ENCODE measurements around the gene DARS2. TPM values are rescaled to one million over a fixed set of nuclear protein-coding genes. Genes with fewer than 3 reads are reported as not detected.
A peak's percentile ranks its signal among the peaks of the same experiment; 100 is the strongest.
"Not testable (repeated sequence)": the region's sequence is repeated elsewhere in the genome, so short reads cannot be mapped to it uniquely, and the experiment has no call there.

Gene DARS2
- total and polyA plus RNA-seq, 9 donors: 10.2 to 16.7 (median 12.7) TPM

DNA sequence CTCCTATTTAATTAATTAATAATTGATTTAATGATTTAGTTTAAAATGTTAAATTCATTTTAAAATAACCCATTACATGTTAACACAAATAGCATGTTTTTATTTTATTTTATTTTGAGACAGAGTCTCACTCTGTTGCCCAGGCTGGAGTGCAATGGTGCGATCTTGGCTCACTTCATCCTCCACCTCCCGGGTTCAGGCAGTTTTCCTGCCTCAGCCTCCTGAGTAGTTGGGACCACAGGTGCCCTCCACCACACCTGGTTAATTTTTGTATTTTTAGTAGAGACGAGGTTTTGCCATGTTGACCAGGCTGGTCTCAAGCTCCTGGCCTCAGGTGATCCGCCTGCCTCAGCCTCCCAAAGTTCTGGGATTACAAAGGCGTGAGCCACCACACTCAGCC lies 35.1 kb downstream of the DARS2 start:
- H3K4me1 ChIP-seq (ENCODE audit: control insufficient read depth, insufficient read depth, low read length); DNase-seq: not testable (repeated sequence)
- peaks cover 44% of the 10 kb centered on the region for H3K36me3 ChIP-seq (ENCODE audit: control insufficient read depth, insufficient read depth, low read length)

DNA sequence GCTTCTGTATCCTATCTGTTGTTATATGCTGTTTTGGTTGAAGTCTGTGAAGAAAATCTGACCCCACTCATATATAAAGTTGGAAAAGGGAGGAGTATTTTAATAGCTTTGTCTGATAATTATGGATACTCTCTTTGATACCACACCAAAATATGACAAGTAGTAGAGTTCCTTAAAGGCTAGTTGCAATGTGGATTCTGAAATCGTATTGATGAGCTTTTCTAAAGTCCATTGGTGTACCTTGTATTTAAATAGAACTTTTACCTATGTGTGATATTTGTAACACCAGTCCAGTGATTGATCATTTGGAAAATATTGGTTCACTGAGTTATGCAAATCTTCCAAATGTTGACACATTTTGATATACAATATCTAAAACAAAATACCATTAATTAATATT lies 35.6 kb downstream of the DARS2 start:
- no peaks in the 10 kb centered on the region for H3K4me1 ChIP-seq (ENCODE audit: control insufficient read depth, insufficient read depth, low read length)
- H3K27me3 ChIP-seq (ENCODE audit: control insufficient read depth, insufficient read depth, low read length): no peaks in the 10 kb centered on the region
- peaks cover 49% of the 10 kb centered on the region for H3K36me3 ChIP-seq (ENCODE audit: control insufficient read depth, insufficient read depth, low read length)
- H3K9me3 ChIP-seq (replicated peaks; ENCODE audit: control insufficient read depth, low read depth, low read length): no peaks in the 10 kb centered on the region
- no peak for DNase-seq
- H3K4me3 ChIP-seq (ENCODE audit: low read length): no peak overlapping the region
- no CpG with 5 or more reads among the region's 1 CpG for WGBS (ENCODE audit: insufficient coverage)
- no peak overlapping the region for H3K27ac ChIP-seq (ENCODE audit: low read length)

More for the DNA sequence above, 35.1 kb downstream of the DARS2 start:
- H3K27ac ChIP-seq (ENCODE audit: low read length); H3K9me3 ChIP-seq (replicated peaks; ENCODE audit: control insufficient read depth, low read depth, low read length); H3K4me3 ChIP-seq (ENCODE audit: low read length); H3K27me3 ChIP-seq (ENCODE audit: control insufficient read depth, insufficient read depth, low read length): not testable (repeated sequence)
- WGBS (ENCODE audit: insufficient coverage): no CpG with 5 or more reads among the region's 5 CpGs

DNA sequence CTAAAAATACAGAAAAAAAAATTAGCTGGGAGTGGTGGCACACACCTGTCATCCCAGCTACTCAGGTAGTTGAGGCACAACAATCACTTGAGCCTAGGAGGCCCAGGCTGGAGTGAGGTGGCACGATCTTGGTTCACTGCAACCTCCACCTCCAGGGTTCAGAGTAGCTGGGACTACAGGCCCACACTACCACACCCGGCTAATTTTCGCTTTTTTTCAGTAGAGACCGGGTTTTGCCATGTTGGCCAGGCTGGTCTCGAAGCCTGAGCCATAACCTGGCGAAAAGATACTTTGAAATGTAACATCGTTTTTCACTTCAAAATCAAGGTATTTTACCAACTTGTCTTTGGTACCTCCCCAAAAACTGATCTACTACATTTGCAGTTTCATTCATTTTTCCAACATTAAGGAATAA lies 37.3 kb downstream of the DARS2 start:
- WGBS (ENCODE audit: insufficient coverage): 92% methylated on average over 6 of the region's 7 CpGs
- H3K9me3 ChIP-seq (replicated peaks; ENCODE audit: control insufficient read depth, low read depth, low read length): no peaks in the 10 kb centered on the region
- DNase-seq: no peak

DNA sequence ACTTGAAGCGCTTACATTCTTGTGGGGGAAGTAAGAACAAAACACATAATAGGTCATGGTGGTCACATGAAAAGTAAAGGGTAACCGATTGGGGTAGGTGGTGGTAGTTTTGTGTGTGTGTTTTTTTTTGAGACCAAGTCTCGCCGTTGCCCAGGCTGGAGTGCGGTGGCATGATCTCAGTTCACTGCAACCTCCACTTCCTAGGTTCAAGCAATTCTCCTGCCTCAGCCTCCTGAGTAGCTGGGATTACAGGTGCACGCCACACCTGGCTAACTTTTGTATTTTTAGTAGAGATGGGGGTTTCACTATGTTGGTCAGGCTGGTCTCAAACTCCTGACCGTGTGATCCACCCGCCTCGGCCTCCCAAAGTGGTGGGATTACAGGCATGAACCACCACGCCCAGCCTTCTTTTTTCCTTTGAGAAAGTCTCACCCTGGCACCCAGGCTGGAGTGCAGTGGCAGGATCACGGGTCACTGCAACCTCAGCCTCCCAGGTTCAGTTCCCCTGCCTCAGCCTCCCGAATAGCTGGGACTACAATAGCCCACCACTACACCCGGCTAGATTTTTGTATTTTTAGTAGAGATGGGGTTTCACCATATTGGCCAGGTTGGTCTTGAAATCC lies 37.8 kb downstream of the DARS2 start:
- 67% methylated on average over 3 of the region's 13 CpGs for WGBS (ENCODE audit: insufficient coverage)
- not testable (repeated sequence) for H3K4me3 ChIP-seq (ENCODE audit: low read length); H3K27ac ChIP-seq (ENCODE audit: low read length); H3K27me3 ChIP-seq (ENCODE audit: control insufficient read depth, insufficient read depth, low read length); H3K9me3 ChIP-seq (replicated peaks; ENCODE audit: control insufficient read depth, low read depth, low read length); DNase-seq; H3K4me1 ChIP-seq (ENCODE audit: control insufficient read depth, insufficient read depth, low read length)
- peaks cover 47% of the 10 kb centered on the region for H3K36me3 ChIP-seq (ENCODE audit: control insufficient read depth, insufficient read depth, low read length)

More for the DNA sequence above, 37.3 kb downstream of the DARS2 start:
- Histone ChIP-seq H3K4me3 (ENCODE audit: low read length) (no peak overlapping the region), H3K27me3 (ENCODE audit: control insufficient read depth, insufficient read depth, low read length) (no peaks in the 10 kb centered on the region), H3K27ac (ENCODE audit: low read length) (no peak overlapping the region), H3K36me3 (ENCODE audit: control insufficient read depth, insufficient read depth, low read length) (peaks cover 49% of the 10 kb centered on the region), H3K4me1 (ENCODE audit: control insufficient read depth, insufficient read depth, low read length) (peaks cover 5% of the 10 kb centered on the region)

DNA sequence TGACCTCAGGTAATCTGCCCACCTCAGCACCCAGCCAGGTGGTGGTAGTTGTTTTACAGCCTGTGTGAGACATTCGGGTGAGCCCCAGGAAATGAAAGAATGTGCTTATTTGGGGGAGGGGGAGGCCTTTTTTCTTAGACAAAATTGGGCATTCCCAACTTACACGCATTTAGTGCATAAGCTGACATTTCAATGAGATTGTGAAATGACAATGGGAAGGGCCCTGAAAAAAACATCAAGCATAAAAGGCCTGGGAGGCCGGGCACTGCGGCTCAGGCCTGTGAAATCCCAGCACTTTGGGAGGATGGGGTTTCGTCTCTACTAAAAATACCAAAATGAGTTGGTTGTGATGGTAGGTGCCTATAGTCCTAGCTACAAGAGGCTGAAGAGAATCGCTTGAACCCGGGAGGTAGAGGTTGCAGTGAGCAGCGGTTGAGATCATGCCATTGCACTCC lies 38.3 kb downstream of the DARS2 start:
- DNase-seq: no peak
- H3K4me3 ChIP-seq (ENCODE audit: low read length): no peak overlapping the region
- peaks cover 47% of the 10 kb centered on the region for H3K36me3 ChIP-seq (ENCODE audit: control insufficient read depth, insufficient read depth, low read length)
- no peaks in the 10 kb centered on the region for H3K27me3 ChIP-seq (ENCODE audit: control insufficient read depth, insufficient read depth, low read length)
- peaks cover 8% of the 10 kb centered on the region for H3K4me1 ChIP-seq (ENCODE audit: control insufficient read depth, insufficient read depth, low read length)
- H3K9me3 ChIP-seq (replicated peaks; ENCODE audit: control insufficient read depth, low read depth, low read length): no peaks in the 10 kb centered on the region
- H3K27ac ChIP-seq (ENCODE audit: low read length): no peak overlapping the region
- WGBS (ENCODE audit: insufficient coverage): 69% methylated on average over 3 of the region's 8 CpGs

DNA sequence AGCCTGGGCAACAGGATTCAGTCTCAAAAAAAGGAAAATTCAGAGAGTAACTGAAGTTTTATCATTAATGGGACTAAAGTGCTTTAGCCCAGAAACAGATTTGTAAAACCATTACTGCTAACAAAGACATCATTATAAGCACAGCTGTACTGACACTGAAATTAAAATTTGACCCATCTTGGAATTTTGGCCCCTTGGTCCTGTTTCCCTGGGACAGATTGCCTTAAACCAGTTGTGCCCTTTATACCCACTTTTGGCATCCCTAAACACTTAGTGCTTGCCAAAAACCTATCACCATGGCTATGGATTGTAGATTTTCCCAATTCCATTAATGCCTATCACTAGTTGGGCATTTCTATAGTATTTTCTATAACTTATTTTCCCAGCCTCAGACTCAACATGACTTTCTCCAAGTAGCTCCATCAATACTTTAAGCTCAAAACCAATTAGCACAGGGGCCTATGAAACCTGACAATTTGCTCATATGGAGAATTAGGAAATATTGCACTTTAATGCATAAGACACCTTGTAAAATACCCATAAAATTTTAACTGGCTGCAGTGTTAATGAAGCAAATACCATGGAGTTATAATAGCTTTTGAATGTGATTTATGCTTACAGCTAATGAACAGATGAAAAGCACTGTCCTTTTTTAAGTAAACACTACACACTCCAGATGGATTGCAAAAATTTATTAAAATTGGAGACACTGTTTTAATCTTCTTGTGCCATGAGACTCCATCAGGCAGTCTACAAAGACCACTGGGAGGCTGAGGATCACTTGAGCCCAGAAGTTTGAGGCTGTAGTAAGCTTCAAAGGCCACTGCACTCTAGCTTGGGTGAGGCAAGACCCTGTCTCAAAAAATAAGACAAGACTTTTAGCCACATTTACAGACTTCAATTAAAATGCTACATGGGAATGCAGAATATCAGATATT lies 39.0 kb downstream of the DARS2 start:
- Histone ChIP-seq H3K4me1 (ENCODE audit: control insufficient read depth, insufficient read depth, low read length) (peaks cover 8% of the 10 kb centered on the region), H3K27ac (ENCODE audit: low read length) (no peak overlapping the region), H3K27me3 (ENCODE audit: control insufficient read depth, insufficient read depth, low read length) (no peaks in the 10 kb centered on the region), H3K4me3 (ENCODE audit: low read length) (no peak overlapping the region), H3K36me3 (ENCODE audit: control insufficient read depth, insufficient read depth, low read length) (peaks cover 47% of the 10 kb centered on the region), H3K9me3 (replicated peaks; ENCODE audit: control insufficient read depth, low read depth, low read length) (no peaks in the 10 kb centered on the region)
- DNase-seq: no peak

DNA sequence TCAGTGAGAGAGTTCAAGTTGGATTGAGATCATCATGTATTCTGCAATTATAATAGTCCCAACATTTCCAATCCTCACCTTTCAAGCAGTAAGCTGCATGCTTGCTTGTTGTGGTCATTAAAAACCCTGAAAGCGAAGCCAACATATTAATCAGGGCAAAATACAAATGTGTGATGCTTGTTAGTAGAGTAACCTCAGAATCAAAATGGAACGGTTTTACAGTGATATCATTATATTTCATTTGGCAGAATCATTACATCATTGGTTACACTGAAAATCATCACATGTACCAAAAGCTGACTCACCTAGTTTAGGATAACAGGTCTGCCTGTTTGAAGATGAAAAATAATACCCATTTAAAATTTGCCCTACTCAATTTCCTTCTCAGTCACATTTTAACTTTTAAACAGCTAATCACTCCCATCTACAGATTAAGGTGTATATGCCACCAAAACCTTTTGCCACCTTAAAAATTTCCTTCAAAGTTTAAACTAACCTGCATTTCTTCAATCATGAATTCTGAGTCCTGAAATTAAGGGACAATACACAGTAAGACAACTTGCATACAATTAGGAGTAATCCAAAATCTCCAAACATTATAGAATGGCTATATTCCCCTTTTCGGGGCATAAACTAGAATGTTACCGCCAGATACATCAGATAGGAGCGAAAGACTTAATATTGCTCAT lies 39.9 kb downstream of the DARS2 start:
- Histone ChIP-seq H3K36me3 (ENCODE audit: control insufficient read depth, insufficient read depth, low read length) (peaks cover 47% of the 10 kb centered on the region), H3K27ac (ENCODE audit: low read length) (no peak overlapping the region), H3K4me1 (ENCODE audit: control insufficient read depth, insufficient read depth, low read length) (peaks cover 13% of the 10 kb centered on the region), H3K27me3 (ENCODE audit: control insufficient read depth, insufficient read depth, low read length) (no peaks in the 10 kb centered on the region), H3K4me3 (ENCODE audit: low read length) (no peak overlapping the region), H3K9me3 (replicated peaks; ENCODE audit: control insufficient read depth, low read depth, low read length) (no peaks in the 10 kb centered on the region)
- no peak for DNase-seq
- WGBS (ENCODE audit: insufficient coverage): no CpG with 5 or more reads among the region's 5 CpGs

DNA sequence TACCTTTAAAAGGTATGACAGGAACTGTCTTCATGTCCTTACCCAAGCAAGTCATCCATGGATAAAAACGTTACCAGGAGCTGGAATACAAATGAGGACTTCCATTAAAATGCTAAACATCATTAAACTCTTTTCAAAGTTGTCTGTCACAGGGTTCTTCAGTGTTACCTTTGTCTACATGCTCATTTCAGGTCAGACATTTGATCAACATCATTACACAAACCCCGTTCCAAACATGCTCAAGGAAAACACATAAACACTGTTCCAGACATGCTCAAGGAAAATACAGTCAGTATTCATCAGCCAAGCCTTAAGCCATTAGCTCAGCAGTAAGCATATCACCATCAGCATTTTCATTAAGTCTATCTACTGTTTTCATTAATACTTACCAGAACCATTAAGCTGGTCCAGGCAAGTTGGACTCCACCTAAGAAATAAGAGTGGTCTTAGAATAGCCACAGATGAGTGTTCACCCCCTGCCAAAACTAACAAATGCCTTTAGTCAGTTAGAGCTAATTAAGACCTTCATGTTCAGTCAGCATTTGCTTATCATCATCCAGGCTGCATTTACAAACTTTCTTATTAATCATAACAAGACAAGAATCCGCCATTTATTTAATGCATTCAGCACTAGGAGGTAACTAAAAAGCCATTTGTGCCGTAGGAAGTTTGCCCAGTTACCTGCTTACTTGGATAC lies 41.1 kb downstream of the DARS2 start:
- WGBS (ENCODE audit: insufficient coverage): 29% methylated on average over 2 of the region's 4 CpGs
- Histone ChIP-seq H3K36me3 (ENCODE audit: control insufficient read depth, insufficient read depth, low read length) (peaks cover 50% of the 10 kb centered on the region), H3K27ac (ENCODE audit: low read length) (no peak overlapping the region), H3K4me3 (ENCODE audit: low read length) (peak overlapping the region; percentile 8), H3K9me3 (replicated peaks; ENCODE audit: control insufficient read depth, low read depth, low read length) (no peaks in the 10 kb centered on the region), H3K27me3 (ENCODE audit: control insufficient read depth, insufficient read depth, low read length) (no peaks in the 10 kb centered on the region), H3K4me1 (ENCODE audit: control insufficient read depth, insufficient read depth, low read length) (peaks cover 15% of the 10 kb centered on the region)
- no peak for DNase-seq

DNA sequence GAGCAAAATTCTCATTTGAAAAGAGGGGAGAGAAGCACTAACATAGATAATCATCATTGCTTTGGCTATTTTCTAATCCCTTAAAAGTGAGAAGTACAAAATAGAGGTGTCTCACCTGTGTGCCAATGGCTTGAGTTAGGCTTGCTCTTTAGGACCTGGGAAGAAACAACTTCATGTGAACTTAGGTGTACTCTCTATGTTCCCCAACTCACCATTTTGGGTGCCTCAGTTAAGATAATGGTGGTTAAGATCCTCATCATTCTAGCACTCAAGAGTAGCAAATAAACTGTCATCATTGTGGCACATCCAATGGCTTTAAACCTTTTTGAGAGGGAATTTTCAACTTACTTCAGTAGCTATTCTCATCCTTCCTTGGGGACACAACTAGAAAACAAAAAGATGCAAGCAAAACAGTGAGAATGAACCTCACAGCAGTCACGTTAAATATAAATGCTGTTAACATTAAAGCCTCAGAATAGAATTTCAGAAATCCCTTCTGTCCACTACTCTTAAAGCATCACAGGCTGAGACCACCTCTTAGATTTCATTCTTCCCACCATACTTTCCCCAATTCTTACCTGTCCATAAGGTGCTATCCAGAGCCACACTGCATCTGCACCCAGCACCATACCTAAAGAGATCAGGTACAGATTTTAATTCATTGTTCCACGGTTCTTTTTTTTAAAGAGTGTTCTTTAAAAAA lies 42.1 kb downstream of the DARS2 start:
- H3K27me3 ChIP-seq (ENCODE audit: control insufficient read depth, insufficient read depth, low read length): no peaks in the 10 kb centered on the region
- peak overlapping the region; percentile 91 for H3K27ac ChIP-seq (ENCODE audit: low read length)
- peaks cover 15% of the 10 kb centered on the region for H3K4me1 ChIP-seq (ENCODE audit: control insufficient read depth, insufficient read depth, low read length)
- peak overlapping the region; percentile 84 for H3K4me3 ChIP-seq (ENCODE audit: low read length)
- WGBS (ENCODE audit: insufficient coverage): 10% methylated on average over 1 of the region's 2 CpGs
- no peaks in the 10 kb centered on the region for H3K9me3 ChIP-seq (replicated peaks; ENCODE audit: control insufficient read depth, low read depth, low read length)
- peaks cover 55% of the 10 kb centered on the region for H3K36me3 ChIP-seq (ENCODE audit: control insufficient read depth, insufficient read depth, low read length)
- DNase-seq: no peak
